Measurements from ENCODE around the gene AK4. TPM values are rescaled to one million over a fixed set of nuclear protein-coding genes. Genes with fewer than 3 reads are reported as not detected.
"Not testable (repeated sequence)": the region's sequence is repeated elsewhere in the genome, so short reads cannot be mapped to it uniquely, and the experiment has no call there.

The AK4 gene
- total RNA-seq, result 153 TPM

DNA sequence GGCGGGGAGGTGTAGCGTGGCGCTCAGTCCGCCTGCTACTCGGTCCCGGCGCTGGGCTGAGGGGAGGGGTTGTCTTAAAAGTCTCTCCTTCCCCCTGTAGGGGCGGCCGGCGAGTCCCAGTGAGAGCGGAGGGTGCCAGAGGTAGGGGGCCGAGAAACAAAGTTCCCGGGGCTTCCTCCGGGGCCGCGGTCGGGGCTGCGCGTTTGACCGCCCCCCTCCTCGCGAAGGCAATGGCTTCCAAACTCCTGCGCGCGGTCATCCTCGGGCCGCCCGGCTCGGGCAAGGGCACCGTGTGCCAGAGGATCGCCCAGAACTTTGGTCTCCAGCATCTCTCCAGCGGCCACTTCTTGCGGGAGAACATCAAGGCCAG, at the start of gene AK4:
TSS of gene AK4 (plus strand) at position 26 of the 370 bp plus-strand sequence. CDS start at position 231, 205 bp downstream.
- peak; percentile 11 for ATAC-seq

DNA sequence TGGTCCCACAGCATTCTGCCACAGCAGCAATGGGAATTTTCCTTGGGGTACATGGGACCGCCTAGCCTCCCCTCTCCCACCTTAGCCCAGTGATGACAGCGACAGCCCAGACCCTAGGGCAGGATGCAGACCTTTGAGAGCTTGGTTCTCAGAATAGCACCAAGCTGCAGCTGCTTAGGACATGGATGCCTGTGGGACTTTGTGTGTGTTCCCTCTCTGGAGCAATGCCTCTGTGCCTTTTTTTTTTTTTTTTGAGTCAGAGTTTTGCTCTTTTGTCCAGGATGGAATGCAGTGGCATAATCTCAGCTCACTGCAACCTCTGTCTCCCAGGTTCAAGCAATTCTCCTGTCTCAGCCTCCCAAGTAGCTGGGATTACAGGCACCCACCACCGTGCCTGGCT, 44.2 kb upstream of the AK4 start:
- DNase-seq (ENCODE audit: low spot score) (no peak), ATAC-seq (no peak)

More for the DNA sequence above, at the start of gene AK4:
- not testable (repeated sequence) for DNase-seq (ENCODE audit: low spot score)

DNA sequence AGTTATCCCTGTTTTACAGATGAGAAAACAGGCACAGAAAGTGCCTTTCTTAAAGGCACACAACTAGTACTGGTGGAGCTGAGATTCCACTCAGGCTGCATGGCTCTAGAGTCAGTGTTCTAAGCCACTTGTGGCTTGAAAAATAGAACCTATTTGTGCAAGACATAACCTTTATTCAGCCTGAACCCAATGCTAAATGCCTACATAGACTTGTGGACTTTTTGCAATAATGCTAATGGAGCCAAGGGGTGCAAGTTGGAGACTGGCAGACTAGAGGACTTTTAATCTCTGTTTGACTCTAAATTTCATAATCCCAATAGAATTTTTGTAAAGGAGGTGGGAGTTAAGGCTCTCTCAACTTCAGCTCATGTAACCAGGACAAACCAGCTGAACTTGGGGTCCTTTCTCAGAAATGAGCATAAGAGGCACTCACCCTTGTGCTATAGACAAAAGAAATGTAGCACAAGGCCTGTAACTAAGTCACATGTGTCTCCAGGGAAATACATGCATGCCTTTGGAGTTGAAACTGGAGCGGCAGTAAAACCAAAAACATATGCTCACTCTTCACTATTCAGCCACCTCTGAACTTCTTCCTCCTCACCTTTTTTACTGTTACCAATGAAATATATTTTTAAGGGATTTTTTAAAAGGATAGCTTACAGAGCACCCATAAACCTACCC, 43.0 kb upstream of the AK4 start:
- DNase-seq (ENCODE audit: low spot score), result peak; percentile 51
- ATAC-seq, result peak; percentile 84

DNA sequence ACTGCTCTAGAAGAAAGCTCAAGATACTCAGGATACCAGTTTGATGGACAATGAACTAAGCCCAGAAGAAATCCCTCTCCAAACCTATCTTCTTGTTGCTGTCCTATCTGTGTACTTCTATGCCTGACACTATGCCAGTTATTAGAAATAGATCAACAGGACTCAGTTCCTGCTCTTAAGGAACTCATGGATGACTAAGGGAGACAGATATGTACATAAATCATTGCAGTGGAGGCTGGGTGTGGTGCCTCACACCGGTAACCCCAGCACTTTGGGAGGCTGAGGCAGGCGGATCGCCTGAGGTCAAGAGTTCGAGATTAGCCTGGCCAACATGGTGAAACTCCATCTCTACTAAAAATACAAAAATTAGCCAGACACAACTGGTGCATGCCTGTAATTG, 42.4 kb upstream of the AK4 start:
- no peak for ATAC-seq
- DNase-seq (ENCODE audit: low spot score), result no peak

DNA sequence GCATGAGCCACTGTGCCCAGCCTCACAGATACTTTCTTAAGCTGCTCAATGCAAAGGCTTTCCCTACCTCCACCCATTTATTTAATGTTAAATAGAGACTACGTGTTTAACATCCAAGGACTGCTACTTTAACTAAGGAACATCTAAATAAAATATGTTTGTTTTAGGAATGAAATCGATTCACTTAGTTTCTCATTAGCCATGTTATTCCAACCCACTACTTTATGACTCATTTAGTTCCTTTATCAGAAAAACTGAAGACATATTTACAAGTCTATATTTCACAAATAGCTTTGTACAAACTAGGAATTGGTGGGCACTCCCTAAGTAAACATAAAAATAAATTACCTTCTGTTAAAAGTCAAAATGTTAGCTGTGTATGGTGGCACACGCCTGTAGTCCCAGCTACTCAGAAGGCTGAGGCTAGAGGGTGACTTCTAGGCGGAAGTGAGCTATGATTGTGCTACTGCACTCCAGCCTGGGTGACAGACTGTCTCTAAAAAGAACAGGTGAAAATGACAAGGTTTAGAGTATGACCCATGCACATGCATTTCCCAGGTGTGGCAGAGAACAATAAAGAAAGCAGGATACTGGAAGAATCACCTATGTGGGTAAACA, 39.9 kb upstream of the AK4 start:
- DNase-seq (ENCODE audit: low spot score), result no peak
- ATAC-seq, result peak; percentile 53

DNA sequence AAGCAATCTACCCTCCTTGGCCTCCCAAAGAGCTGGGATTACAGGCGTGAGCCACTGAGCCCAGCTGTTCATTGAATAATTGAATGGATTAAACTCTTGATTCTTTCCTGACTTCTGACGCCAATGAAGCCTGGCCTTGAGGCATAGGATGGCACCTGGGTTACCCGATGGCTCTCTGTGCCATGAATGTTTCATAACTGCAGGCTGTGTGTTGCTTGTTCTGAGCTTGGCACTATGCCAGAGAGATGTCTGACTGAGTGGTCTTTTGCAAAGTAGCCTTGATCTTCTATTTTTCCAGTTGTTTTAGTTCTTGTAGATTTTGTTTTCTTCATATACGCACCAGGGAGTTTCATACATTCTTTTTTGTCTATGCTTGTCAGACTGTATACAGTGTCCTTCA, 38.5 kb upstream of the AK4 start:
- DNase-seq (ENCODE audit: low spot score), result no peak
- no peak for ATAC-seq

DNA sequence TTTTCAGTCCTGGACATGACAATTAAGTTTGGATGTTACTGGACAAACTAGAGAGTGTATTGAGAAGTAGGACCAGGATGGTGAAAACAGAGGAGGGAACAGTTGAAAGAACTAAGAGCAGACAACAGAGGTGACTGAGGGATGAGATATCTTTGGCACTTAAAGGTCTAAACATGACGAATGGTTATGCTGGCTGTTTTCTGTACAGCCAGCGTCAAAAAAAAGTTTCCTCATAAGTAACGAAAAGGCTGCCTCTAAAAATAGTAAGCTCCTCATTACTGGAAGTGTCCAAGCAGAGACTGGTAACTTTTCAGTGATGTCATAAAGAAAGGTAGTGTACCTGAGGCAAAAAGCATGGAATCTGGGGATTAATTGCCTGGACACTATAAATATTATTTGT, 35.2 kb upstream of the AK4 start:
- DNase-seq (ENCODE audit: low spot score) (no peak), ATAC-seq (no peak)

DNA sequence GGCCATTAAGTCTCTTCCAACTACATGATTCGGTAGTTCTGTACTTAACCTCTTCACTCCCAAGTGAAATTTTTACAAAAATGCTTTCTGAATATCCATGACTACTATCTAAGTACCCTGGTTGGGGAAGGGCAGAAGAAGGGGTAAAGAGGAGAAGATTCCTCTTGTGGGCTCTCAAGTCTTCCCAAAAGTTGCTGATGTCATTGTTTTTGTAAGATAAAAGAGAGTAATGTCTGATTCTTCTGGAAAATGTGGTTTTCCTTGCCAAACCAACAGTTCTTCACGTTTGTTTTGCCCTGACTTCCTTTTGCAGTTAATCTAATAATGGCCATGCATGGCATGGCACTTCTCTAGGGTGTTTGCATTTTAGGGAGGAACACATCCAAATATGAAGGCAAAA, 34.7 kb upstream of the AK4 start:
- DNase-seq (ENCODE audit: low spot score) (no peak), ATAC-seq (no peak)

DNA sequence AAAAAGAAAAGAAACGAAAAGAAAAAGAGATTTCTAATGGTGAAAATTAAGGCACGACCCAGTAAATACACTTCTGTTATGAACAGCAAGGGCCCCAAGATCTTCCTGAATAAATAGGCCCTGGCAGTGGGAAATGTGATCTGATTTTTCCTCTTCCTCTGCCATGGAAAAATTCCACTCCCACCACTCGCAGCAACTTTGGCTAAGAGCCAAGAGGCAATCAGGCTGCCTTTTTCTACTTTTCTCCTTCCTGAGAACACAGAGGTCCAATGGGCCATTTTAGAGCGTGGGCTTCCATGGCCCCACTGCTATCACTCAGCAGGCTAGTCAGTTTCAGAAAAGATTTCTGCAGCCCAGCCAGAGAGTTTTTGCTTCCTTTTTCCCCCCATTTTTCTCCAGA, 33.7 kb upstream of the AK4 start:
- DNase-seq (ENCODE audit: low spot score), result no peak
- no peak for ATAC-seq

DNA sequence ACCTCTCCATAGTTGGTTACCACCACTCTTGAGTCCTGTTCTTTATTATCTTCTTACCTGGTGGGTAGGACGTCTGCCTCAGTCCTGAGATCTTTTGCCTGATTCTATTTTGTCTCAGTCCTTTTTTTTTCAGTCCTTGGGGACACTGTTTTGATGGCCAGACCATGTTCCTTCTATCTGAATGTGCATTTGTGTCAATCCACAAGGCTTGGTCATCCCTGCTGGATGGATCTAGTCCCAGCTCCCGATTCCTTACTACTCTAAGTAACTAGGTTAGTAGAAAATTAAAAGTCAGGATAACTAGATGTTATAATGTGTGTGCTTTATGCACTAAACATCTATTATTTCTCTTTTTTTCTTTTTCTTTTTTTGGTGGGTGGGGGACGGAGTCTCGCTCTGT, 28.1 kb upstream of the AK4 start:
- no peak for ATAC-seq
- DNase-seq (ENCODE audit: low spot score), result no peak

DNA sequence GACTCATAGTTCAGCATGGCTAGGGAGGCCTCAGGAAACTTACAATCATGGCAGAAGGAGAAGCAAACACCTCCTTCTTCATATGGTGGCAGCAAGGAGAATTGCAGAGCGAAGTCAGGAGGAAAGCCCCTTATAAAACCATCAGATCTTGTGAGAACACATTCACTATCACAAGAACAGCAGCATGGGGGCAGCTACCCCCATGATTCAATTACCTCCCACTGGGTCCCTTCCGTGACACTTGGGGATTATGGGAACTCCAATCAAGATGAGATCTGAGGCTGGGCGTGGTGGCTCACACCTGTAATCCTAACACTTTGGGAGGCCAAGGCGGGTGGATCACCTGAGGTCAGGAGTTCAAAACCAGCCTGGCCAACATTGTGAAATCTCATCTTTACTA, 18.9 kb upstream of the AK4 start:
- not testable (repeated sequence) for ATAC-seq

DNA sequence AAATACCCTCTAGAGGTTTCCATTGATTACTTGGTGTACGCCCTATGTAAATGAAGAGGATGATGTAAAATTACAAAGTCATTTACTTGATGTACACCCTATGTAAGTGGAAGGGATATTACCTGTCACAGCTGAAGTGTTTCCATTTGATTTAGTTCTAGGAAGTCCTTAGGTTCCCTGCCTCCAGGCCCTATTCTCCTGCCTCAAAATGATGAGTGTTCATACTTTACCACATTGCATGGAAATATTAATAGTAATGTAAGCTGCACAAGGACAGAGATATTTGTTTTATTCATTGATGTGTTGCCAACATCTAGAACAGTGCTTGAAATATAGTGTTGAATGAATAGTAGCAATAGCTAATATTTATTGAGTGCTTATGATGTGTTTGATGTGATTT, 9.5 kb upstream of the AK4 start:
- ATAC-seq, result no peak
- no peak for DNase-seq (ENCODE audit: low spot score)

More for the DNA sequence above, 18.9 kb upstream of the AK4 start:
- DNase-seq (ENCODE audit: low spot score), result not testable (repeated sequence)

DNA sequence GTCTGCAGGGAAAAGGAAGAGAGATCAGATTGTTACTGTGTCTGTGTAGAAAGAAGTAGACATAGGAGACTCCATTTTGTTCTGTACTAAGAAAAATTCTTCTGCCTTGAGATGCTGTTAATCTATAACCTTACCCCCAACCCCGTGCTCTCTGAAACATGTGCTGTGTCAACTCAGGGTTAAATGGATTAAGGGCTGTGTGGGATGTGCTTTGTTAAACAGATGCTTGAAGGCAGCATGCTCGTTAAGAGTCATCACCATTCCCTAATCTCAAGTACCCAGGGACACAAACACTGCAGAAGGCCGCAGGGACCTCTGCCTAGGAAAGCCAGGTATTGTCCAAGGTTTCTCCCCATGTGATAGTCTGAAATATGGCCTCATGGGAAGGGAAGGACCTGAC, 8.2 kb upstream of the AK4 start:
- DNase-seq (ENCODE audit: low spot score); ATAC-seq: not testable (repeated sequence)

DNA sequence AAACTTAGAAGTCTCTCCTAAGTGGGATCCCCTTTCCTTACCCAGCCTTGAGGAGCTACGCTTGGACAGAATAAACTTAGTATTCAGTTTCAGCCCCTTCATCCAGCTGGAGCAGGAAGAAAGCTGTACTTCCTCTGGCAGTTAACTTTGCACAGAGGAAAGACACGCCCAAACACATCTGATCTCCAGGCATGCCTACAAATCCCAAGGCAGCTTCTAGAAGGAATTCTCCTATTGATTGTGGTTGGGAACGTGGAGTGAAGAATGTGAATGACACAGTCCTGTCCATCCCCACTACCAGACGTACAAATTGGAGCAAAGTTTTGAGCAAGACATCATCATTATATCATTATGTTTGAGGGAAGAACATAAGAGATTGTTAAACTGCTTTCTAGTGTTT, 6.6 kb upstream of the AK4 start:
- ATAC-seq (no peak), DNase-seq (ENCODE audit: low spot score) (no peak)

DNA sequence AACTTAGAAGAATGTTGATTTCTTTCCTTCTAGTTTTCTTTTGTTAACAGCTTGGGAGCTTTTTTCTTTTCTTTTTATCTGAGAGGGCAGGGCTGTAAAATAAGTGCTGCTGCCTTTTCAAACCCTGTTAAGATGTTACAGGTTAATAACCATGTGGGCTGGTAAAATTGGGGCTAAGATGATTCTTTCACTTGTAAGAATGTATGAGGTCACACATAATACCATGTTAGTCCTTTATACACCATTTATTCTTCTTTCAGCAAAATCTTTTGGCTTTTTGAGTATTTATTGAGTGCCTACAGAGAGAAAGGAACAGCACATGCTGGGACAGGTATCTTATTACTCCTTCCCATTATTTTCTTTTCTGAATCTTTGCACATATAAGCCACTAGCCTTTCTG, 6.1 kb upstream of the AK4 start:
- DNase-seq (ENCODE audit: low spot score), result no peak
- ATAC-seq, result no peak

DNA sequence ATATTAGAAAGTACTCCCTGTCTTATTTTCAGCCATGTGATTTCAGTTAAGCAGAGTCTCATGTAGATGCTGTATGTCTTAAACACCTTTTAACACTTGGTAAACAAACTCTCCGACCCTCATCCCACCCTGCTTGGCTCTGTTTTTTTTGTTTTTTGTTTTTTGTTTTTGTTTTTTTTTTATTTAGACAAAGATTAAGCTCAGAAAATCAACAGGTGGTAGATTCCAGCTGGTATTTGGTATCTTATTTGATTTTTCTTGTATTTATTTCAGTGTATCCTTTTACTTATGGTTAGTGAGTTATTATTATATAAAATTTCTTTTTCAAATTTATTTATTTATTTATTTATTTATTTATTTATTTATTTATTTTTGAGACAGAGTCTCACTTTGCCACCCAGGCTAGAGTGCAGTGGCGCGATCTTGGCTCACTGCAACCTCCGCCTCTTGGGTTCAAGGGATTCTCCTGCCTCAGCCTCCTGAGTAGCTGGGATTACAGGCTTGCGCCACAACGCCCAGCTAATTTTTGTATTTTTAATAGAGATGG, 4.8 kb upstream of the AK4 start:
- not testable (repeated sequence) for DNase-seq (ENCODE audit: low spot score); ATAC-seq

DNA sequence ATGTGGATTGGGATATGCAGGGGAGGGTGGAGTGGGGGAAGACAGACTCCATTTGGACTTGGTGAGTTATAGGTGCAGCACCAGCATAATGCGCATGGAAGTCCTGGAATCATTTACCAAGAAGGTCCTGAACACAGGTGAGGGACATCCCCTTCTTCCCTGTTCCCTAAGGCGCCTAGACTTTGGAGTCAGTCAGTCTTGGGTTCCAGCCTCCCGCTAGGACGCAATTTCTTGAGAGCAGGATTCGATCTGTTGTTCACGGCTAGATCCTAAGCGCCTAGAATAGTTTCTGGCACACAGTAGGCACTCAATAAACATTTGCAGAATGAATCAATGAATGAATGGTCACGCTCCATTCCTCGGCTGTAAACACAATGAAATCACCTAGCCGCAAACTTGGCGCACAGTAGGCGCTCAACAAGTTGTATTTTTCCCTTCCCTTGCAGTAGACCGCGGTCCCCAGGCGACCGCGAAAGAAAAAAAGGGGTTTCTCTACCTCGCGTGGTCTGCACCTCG, 1.0 kb upstream of the AK4 start:
- no peak for ATAC-seq
- DNase-seq (ENCODE audit: low spot score), result no peak

DNA sequence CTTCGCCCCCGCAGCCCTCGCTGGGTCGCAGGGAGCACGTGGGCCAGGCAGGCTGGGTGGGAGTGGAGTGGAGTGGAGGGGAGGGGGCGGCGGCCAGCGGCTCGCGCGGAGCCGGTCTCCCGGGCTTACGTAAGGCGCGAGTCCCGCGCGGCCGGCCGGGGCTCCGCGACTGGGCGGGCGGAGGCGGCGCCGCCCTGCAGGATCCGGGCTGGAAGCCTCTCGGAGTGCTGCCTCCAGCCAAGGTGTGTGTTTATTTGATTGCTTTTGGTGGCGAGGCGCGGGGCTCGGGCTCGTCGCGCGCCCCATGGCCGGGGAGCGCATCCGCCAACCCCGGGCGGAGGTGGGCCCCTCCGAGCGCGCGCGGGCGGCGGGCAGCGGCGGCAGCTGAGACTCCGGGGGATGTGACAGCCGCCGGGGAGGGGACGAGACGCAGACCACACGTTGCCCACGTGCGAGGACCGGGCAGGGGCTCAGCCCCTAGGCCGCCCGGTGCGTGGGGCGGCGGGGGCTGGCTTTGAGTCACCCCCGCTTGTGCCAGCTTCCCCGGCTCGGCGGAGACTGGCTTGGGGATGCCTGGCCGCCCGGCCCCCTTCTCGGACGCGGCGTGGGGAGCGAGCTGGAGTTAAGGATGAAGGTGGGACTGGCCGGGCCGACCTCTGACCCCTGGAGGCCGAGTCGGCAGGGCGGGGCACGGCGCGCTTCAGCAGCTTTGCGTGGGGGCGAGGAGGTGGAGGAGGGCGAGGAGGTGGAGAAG, 402 bp upstream of the AK4 start:
- DNase-seq (ENCODE audit: low spot score), result peak; percentile 89
- ATAC-seq, result peak; percentile 84

DNA sequence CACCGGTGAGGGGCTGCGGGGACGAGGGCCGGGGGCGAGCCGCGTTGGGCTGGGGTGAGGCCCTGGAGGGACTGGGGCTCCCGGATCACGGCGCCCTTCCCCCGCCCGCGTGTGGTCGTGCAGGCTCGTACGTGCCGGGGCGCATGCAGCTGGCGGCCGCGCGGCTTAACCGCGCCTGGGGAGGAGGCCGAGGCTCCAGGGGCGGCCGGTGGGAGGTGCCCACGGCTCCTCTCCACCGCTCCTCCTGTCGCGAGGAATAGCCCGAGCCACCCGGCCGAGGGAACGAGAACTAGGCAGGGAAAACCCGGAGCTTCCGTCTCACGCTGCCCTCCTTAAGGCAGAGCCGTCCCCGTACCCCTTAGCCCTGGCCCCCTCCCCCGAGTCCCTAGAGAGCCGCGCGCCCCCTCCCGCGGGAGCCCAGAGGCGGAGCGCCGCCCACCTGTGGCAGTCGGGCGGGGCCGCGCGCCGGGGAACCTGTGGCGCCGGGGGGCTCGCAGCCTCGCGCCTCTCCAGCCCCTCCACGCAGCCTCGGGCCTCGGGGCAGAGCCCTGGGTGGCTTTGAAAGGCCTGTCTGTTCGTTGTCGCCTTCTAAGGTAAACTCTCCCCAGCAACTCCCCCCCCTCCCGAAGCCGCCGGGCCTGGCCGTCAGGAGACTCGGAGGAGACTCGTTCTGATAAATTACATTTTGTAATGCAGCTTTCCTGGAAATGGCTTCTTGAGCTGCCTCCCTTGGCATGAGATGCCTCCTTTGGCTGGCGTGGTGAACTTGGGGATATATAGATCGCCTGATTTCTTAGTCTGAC, 746 bp downstream of the AK4 start:
- peak; percentile 56 for ATAC-seq
- peak; percentile 59 for DNase-seq (ENCODE audit: low spot score)

DNA sequence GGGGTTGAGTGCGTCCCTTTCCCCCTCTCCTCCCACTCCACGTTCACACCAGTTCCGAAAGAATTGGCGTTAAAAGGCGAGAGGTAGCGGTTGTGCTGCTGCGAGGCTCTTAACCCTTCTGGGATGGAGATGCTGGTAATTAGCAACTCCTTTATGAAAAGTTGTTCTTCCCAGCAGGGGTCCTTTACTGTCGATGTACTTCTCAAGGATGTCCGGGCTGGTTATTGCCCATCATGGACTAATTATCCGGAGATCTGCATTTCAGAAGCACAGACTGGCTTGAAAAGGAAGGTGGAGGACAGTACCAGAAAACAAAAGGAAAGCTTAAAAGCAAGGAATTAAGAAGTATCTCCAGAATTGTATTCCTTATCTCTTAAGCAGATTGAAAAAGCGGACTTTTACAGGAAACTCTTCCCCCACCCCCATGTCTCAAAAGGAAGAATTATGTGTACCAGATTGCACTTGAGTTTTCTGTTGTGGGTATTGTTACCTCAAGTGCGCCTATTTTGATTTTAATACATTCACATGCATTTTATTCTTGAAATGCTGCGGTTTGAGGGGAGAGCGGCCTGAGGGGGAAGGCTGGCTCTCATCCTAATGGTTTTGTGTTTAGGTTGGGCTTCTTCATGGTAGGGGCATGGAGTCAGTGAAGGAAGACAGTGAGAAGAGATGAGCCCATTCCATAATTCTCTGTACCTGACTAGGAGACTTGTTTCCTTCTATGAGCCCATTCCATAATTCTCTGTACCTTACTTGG, 1.5 kb downstream of the AK4 start:
- ATAC-seq (no peak), DNase-seq (ENCODE audit: low spot score) (no peak)

All from left lobe of liver (tissue), 2 donors.